Measurements from ENCODE around the gene GFPT1.

GFPT1 gene

GRCh38 chr2:69315160-69315761, 71.8 kb downstream of the GFPT1 start:
- no peak for DNase-seq

- DNase-seq: no peak
Observed at GRCh38 chr2:69311024-69311416, 76.0 kb downstream of the GFPT1 start.

- DNase-seq: no peak
Observed at GRCh38 chr2:69310111-69311023, 76.7 kb downstream of the GFPT1 start.

- peak; percentile 73 for DNase-seq
Observed at GRCh38 chr2:69309351-69310110, 77.5 kb downstream of the GFPT1 start.

GRCh38 chr2:69308338-69308737, 78.7 kb downstream of the GFPT1 start:
- no peak for DNase-seq

- DNase-seq: no peak
Observed at GRCh38 chr2:69307579-69308064, 79.4 kb downstream of the GFPT1 start.

GRCh38 chr2:69306822-69307578, 80.0 kb downstream of the GFPT1 start:
- peak; percentile 67 for DNase-seq

- DNase-seq: no peak
Observed at GRCh38 chr2:69306393-69306821, 80.6 kb downstream of the GFPT1 start.

GRCh38 chr2:69305712-69306392, 81.2 kb downstream of the GFPT1 start:
- no peak for DNase-seq

GRCh38 chr2:69305166-69305565, 81.9 kb downstream of the GFPT1 start:
- DNase-seq: no peak

GRCh38 chr2:69304656-69305055, 82.4 kb downstream of the GFPT1 start:
- DNase-seq: no peak

GRCh38 chr2:69300650-69301049, 86.4 kb downstream of the GFPT1 start:
- DNase-seq: no peak

- no peak for DNase-seq
Observed at GRCh38 chr2:69299772-69300516, 87.1 kb downstream of the GFPT1 start.

- DNase-seq: peak; percentile 10
Observed at GRCh38 chr2:69298862-69299261, 88.2 kb downstream of the GFPT1 start.

- no peak for DNase-seq
Observed at GRCh38 chr2:69298261-69298660, 88.8 kb downstream of the GFPT1 start.

- no peak for DNase-seq
Observed at GRCh38 chr2:69297216-69297615, 89.8 kb downstream of the GFPT1 start.

GRCh38 chr2:69296421-69296820, 90.6 kb downstream of the GFPT1 start:
- no peak for DNase-seq

GRCh38 chr2:69292256-69292655, 94.8 kb downstream of the GFPT1 start:
- no peak for DNase-seq

- DNase-seq: no peak
Observed at GRCh38 chr2:69291721-69292120, 95.3 kb downstream of the GFPT1 start.

GRCh38 chr2:69291004-69291650, 95.9 kb downstream of the GFPT1 start:
- DNase-seq: no peak

- no peak for DNase-seq
Observed at GRCh38 chr2:69288429-69288828, 98.6 kb downstream of the GFPT1 start.

Measured in NCI-H2227 treated with DMSO at 0.1 percent for 48 hours (cell line).